Measurements from ENCODE around the gene ARHGAP23.
"Not testable (repeated sequence)": the region's sequence is repeated elsewhere in the genome, so short reads cannot be mapped to it uniquely, and the experiment has no call there.

ARHGAP23 gene

GRCh38 chr17:38424297-38424972 is 3.8 kb upstream of the ARHGAP23 start:
- no peak for FAIRE-seq

GRCh38 chr17:38425031-38425430 is 3.2 kb upstream of the ARHGAP23 start:
- no peak for FAIRE-seq

DNA sequence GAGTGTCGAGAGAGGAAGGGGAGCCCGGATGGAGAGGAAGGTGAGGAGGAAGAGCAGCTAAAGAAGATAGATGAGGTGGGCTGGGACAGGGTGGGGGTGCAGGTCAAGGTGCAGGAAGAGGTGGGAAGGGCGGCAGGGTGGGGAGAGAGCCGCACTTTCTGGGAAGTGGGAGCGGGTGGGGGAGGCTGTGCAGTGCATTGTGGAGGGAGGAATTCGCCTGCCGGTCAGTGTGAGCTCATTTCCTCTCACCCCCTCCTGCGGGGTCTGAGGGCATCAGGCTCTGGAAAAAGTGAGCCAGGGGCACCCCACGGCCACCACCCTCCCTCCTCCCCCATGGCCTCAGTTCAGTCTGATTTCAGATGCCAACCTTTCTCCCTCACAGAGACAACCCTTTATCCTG is 2.5 kb upstream of the ARHGAP23 start:
- FAIRE-seq: no peak

DNA sequence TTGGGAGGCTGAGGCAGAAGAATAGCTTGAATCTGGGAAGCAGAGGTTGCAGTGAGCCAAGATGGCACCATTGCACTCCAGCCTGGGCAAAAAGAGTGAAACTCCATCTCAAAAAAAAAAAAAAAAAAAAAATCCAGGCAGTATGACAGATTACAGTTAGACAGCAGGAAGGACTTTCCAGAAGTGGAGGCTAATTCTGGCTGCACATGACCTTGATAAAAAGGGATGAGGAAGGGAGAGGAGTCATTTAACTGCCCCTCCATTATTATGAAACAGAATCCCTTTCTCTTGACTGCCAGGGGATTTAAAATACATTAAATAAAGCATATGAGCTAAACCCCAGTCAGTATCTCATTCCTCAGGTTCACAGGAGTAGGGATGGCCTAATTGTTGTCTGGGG is 1.8 kb upstream of the ARHGAP23 start:
- FAIRE-seq: no peak

DNA sequence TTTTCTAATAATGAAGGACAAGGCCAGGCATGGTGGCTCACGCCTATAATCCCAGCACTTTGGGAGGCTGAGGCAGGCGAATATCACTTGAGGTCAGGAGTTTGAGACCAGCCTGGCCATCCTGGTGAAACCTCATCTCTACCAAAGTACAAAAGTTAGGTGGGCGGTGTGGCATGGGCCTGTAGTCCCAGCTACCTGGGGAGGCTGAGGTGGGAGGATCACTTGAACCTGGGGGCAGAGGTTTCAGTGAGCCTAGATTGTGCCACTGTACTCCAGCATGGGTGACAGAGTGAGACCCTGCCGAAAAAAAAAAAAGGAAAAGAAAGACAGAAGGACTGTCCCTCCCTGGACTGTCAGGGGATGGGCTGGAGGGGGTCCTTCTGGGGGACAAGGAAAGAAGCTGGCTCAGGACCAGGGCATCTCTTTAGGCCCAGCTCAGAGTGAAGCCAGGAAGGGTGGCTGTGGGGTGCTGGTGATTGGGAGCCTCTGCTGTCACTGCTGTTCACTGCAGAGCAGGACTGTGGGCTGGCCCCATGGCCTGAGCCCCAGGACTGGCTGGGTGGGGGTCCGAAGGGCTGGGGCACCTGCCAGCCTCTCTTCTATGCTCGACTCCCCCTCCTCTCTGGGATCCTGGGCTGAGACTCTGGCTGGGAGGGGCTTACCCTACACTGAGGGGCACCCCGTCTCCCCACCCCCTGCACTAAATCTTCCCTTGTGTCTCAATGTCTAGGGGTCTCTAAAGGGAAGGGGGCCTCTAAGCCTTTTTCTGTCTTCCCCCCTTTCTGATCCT is 909 bp upstream of the ARHGAP23 start:
- FAIRE-seq: no peak

DNA sequence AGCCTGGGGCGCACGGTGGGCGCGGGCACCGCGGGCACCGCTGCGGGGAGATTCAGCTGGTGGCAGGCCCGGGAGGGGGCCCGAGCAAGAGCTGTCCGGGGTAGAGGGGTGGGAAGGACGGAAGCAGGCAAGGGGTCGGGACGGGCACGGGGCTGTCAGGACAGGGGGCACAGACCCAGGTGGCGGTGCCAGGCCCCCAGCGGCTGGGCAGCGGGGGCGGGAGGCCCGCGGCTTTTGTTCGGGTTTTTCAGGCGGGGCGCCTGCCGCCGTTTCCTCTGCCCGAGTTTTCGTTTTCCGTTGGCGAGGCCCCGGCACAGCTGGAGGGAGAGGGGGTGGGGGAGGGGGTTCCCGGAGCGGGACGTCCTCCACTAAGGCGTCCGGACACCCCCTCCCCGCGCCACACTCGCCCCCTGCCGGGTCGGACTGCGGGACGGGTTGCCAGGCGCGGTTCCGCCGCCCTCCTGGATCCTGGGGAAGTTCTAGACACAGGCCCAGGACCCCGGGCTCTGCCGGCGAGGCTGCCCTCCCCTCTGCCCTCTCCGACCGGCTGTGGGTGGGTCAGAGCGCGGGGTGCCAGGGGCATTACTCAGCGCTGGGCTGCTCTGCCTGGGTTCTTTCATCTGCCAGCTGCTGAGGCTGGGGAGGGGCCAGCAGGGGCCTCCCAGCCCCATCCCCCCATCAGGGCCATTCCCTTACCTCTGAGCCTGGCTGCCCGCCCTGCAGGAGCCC is 543 bp downstream of the ARHGAP23 start:
- FAIRE-seq: no peak

GRCh38 chr17:38429476-38430100 is 1.3 kb downstream of the ARHGAP23 start:
- no peak for FAIRE-seq

GRCh38 chr17:38430316-38430715 is 2.1 kb downstream of the ARHGAP23 start:
- no peak for FAIRE-seq

- no peak for FAIRE-seq
Observed at GRCh38 chr17:38430822-38431221, 2.6 kb downstream of the ARHGAP23 start.

DNA sequence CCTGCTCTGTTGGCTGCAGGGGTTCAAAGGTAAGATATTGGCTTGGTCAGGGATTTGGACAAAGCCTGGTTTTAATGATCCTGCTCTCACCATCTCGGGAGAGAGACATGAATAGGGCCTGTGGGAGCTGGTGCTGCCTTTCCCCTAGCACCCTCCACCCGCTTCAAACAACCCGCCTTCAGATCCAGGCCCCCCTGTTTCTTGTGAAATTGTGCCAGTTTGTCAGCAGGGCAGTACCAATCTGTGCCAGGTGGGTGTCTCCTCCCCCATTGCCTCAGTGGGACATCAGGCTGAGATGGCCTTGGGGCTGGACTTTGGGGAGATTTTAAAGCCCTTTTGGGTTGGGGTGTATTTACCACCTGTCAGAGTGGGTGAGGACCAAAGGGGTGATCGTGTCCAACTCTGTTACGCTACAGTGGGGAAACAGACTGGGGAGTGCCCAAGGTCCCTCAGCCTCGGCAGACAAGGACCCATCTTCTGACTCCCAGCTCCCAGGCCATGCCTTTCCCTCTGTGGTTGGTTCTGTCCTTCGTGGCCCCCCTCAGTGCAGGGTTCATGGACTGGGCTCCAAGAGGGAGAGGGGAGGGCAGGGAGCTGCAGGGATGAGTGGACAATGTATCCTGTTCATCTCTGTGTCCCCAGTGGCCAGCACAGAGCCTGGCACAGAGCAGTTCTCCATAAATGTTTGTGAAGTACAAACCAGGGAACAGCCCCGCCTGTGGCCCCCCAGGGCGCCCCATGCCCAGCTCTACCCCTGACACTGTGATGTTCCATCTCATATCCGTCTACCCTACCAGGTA is 3.3 kb downstream of the ARHGAP23 start:
- FAIRE-seq: no peak

DNA sequence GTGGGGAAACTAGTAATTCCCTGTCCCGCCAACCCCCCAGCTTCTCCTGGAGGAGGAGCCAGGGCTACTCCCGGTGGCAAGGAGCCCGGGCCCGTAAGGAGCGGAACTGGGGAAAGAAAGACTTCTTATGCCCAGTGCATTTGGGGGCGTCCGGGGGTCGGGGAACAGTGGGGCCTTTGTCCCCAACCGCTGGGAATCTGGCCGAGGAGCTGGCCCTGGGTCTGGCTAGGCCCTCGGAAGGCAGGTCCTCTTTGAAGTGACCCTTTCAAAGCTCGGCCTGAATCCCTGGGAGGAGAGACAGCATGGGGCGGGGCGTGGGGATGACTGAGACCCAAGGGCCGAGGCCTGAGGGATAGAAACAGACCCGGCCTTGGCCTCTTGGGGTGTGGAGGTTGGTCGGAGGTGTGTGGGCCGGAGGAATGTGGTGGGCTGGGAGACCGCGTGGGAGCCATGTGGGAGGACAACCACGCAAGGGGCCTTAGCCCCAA is 6.0 kb downstream of the ARHGAP23 start:
- FAIRE-seq: no peak

GRCh38 chr17:38435795-38436194 is 7.5 kb downstream of the ARHGAP23 start:
- no peak for FAIRE-seq

GRCh38 chr17:38436386-38436785 is 8.1 kb downstream of the ARHGAP23 start:
- no peak for FAIRE-seq

DNA sequence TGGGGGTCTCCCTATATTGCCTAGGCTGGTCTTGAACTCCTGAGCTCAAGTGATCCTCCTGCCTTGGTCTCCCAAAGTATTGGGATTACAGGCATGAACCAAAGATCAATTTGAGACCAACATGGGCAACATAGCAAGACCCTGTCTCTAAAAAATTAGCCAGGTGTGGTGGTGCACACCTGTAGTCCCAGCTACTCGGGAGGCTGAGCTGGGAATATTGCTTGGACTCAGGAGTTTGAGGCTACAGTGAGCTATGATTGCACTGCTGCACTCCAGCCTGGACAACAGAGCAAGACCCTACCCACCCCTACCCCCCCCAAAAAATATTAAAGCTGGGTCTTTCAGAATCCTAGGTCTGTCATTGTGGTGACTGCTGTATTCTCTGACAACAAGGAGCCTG is 9.0 kb downstream of the ARHGAP23 start:
- not testable (repeated sequence) for FAIRE-seq

DNA sequence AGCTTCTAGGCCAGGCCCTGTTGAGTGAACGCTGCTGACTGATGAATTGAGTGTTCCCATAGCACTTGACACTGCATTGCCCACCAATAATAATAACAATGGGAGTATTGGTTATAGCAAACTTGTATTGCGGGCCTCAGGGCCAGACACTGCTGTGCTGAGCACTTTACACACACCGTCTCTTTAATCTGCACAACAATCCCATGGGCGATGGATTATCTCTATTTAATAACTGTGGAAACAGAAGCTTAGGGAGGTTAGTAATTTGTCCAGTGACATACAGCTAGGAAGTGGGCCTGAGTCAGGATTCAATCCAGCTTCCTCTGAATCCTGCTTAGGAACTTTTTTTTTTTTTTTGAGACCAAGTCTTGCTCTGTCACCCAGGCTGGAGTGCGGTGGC is 11.2 kb downstream of the ARHGAP23 start:
- no peak for FAIRE-seq

GRCh38 chr17:38440614-38441397 is 12.5 kb downstream of the ARHGAP23 start:
- no peak for FAIRE-seq

- FAIRE-seq: no peak
Observed at GRCh38 chr17:38441429-38442061, 13.3 kb downstream of the ARHGAP23 start.

- no peak for FAIRE-seq
Observed at GRCh38 chr17:38442548-38442947, 14.3 kb downstream of the ARHGAP23 start.

DNA sequence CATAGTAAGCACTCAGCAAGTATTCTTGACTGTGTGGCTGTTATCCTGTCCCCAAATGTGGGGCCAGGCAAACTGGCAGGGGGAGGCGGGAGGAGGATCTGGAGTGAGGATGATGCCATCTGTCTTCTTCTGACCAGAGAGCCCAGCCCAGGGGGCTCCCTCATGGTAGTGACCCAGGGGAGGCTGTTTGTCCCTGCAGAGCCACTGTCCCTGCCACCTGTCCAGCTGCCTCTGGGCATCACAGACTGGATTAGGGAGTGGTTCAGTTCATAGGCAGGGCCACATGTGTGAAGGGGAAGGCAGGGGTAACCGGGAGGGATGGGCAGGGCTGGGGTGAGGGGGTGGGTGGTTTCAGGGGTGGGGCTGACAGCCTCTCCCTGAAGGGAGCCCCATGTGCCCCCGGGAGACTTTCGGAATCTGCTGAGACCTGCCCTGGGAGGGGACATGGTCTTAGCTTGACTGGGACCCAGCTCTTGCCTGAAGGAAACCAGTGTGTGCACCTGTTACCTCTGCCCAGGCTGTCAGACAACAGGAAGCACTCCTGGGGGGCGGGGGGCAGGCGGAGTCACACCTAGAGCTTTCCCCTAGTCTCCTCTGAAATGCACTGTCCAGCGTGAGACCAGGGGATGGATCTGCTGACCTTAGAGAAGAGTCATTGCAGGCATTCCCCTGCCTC is 15.2 kb downstream of the ARHGAP23 start:
- FAIRE-seq: no peak

DNA sequence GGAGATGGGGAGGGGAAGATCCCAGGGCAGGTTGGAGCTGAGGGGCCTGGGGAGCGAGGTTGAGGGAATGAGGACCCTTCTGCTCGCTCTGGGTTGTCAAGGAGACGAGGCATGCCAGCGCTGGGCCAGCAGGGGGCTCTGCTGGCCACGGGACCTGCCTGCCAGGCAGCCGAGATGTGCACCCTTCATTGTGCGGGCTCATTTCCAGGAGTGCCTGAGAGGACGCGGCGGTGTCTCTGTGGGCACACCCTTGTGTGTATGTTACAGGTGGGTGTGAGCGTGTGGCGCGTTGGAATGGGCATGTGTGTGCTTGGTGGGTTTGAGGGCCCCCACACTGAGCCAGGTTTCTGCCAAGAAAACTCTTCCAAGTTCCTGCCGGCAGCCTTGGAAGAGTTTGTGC is 15.9 kb downstream of the ARHGAP23 start:
- FAIRE-seq: no peak

Measured in islet of Langerhans (tissue), 1 donor.